CD1c-positive myeloid dendritic cell (primary cell): ENCODE results near the gene SNAPC2.

ENCODE experiments used
- DNase-seq: peaks from one replicate; pipeline ENCODE4 v3.0.0-alpha.2; 2016; ENCODE audit errors: extremely low spot score

Gene SNAPC2, protein sequence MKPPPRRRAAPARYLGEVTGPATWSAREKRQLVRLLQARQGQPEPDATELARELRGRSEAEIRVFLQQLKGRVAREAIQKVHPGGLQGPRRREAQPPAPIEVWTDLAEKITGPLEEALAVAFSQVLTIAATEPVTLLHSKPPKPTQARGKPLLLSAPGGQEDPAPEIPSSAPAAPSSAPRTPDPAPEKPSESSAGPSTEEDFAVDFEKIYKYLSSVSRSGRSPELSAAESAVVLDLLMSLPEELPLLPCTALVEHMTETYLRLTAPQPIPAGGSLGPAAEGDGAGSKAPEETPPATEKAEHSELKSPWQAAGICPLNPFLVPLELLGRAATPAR

DNA sequence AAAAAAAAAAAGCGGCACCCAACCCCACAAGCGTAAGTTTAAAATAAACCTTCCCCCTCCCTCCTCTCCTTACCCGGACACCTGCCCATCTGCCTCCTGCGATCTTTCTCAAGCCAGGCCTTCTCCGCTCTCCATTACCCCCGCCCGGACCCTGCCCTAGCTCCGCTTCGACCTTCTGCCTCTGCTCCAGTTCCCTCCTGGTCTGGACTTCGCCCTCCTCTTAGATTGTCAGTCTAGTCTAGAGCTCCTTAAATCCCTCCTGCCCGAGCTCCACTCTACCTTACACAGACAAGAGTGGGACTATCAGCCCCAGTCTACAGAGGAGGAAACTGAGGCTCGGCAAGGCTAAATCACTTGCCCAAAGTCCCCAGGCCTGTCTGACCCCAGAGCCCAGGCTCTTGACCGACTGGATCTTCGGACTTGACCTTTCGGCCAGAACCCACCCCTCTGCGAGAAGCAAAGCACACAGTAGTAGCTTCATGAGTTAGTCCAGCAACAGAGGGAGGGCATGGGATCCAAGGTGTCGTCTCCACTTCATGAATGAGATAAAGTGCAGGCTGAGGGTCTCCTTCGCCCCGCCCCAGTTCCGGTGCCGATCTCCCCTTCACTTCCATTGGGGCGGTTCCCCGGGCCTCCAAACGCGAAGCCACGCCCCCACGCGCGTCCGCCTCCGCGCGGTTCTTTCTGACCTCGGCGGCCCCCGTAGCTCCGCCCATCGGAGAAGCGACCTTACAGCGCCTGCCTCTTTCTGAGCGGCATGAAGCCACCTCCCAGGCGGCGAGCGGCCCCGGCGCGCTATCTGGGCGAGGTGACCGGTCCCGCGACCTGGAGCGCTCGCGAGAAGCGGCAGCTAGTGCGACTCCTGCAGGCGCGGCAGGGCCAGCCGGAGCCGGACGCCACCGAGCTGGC, at the start of gene SNAPC2:
SNAPC2 (plus strand) TSS at position 729 of the 909 bp plus-strand sequence; CDS start at position 758, 29 bp downstream.
- peak; percentile 94 for DNase-seq

DNA sequence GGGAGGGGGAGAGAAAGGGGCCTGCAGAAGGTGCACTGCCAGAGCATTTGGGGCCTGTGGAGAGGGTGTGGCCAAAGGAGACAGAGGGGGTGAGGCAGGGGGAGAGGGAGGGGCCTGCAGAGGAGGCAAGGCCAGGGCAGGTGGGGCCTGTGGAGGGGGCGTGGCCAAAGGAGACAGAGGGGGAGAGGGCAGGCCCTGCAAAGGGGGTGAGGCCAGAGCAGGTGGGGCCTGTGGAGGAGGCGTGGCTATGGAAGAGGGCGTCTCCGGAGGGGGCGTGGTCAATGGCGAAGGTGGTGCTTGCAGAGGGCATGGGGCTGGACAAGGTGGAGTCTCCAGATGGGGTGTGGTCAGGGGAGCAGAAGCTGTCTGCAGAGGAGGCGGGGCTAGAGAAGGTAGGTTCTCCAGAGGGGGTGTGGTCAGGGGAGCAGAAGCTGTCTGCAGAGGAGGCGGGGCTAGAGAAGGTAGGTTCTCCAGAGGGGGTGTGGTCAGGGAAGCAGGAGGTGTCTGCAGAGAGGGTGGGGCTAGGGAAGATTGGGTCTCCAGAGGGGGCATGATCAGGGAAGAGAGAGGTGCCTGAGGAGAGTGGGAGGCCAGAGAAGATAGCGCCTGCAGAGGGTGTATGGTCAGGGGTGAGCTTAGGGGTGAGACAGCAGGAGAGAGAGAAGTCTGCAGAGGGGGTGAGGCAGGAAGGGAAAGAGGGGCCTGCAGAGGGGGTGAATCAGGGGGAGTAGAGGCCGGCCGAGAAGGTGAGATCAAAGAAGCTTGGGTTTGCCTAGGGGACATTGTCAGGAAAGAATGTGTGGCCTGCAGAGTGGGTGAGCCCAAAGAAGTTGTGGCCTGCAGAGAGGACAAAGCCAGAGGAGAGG, 49.3 kb upstream of the SNAPC2 start:
- DNase-seq = peak; percentile 50

DNA sequence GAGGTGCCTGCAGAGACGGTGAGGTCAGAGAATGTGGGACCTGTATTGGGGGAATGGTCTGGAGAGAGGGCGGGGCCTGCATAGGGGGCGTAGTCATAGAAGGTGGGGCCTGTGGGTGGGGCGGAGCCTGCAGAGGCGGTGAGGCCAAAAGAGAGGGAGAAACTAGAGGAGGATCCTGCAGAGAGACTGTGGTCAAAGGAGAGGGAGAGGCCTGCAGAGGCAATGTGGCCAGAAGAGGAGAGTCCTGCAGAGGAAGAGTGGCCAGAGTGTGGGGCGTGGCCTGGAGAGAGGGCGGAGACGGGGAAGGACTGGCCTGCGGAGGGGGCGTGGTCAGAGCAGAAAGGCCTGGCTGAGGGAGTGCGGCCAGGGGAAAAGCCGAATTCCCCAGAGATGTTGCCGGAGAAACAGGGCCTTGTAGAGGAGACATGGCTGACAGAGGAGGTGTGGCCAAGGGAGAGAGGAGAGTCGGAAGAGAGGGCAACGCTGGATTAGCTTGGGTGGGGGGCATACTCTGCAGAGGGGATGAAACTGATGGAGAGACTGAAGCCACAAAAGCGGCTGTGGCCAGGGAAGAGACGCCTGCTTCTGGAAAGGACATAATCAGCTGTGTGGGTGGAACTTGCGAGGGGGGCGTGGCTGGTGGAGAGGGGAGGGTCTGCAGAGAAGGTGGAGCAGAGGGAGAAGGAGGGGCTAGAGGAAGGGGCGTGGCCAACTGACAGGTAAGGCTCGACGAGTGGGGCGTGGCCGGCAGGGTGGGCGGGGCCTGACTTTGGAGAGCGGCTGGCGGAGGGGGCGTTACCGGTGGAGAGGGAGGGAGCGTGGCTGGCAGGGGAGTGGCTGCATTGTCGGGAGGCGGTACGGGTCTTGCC, 48.5 kb upstream of the SNAPC2 start:
- peak; percentile 84 for DNase-seq

DNA sequence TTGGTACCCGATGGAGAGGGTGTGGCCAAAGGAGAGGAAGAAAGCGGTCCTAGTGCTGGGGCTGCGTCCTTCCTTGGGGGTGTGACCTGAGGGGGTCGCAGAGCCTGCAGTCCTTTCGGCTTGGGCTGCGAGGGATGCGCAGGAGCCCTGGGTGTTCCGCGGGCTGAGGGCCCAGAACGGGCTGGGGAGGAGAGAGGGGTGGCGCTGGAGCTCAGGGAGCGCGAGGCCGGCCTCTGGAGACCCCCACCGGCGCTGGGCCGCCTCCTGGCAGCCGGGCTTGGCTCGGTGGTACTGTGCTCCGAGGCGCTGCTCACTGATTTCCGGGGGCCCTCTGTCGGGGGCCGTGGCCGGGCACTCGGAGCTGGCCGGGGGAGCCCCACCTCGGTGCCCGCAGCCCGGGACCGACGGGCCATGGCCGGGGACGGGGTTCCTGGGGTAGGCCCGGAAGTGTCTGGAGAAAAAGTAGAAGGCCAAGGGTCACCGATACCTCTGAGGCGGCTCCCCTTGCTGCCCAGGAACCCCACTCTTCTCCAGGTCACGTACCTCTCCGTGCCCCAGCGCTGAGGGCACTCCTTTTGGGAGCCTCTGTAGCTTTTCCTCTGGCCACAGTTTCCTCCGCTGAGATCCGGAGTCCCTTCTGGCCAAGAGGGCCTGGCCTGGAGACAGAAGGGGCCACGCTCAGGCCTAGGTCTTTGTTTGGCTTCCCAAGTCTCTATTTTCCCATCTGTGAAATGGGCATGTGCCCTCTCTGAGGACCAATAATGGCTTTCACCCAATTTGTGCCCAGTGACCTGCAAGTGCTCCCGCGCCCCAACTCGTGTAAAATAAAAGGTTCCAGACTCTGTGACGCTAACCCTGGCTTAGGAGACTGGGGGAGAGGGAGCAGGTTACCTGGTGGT, 47.6 kb upstream of the SNAPC2 start:
- DNase-seq = no peak

DNA sequence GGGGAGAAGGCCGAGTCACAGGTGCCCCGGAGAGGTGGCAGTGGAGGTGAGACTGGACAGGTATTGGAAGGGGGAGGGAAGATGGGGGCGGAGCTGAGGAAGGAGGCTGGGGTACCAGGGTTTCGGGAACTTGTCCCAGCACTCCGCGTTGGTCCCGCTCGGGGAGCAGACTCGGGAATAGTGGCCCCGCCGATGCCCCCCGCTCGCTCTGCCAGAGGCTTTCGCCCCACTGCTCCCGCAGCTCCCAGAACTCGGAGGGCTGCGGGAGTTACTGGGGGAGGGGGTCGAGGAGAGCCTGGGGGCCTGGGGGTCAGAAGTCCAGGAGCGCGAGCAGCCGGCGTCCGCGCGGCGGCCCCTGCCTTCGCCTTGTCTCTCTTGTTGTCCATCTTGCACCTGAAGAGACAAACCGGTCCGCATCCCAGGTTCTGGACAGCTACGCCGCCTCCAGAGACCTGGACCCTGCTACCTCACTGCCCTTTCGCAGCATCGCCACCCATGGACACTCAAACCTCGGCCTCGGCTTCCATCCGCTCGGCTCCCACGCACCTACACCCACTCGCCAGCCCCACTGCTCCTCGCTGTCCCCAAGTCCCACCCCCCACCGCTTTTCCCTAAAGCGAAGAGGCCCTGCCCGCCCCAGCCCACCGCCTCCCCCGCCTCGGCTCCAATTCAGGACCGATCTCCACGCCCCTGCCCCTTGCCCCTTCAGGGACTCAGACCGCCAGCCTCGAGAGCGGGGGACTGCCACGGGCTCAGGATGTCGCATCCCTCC, 46.6 kb upstream of the SNAPC2 start:
- no peak for DNase-seq

DNA sequence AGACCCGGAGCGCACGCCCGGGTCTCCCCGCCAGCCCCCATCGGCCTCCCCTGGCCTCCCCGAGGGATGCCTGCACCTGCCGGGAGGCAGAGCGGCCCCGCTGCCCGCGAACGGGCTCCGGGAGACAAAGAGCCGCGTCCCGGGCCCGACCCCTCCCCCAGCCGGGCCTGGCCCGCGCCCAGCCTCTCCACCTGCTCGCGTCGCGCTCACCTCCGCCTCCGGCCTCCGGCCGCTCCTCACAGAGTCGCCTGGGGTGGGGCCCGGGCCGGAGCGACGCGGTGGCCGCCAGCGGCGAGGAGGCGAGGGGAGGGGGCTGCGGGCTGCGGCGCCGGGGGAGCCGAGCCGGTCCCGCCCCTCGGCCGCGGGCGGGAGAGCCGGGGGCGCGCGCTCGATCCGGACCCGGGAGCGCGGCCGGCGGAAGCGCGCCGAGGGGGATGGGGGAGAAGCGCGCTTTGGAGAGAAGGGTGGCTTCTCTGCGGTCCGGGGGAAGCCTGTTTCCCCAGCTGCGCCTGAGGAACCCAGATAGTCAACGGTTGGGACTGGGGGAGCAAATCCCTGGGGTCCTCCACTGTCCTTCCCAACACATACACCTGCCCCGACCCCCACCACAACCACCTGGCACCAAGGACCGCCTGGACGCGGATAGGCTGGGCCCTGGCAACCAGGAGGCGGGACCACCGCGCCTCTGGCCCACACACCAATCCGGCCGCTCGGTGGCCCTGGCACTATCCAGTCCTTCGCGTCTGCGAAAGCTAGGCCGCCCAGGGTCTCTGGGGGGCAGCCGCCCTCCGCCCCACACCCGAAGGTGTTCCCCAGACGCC, 45.9 kb upstream of the SNAPC2 start, which contains the start of gene PRR36:
PRR36 (minus strand) TSS at position 315 of the 821 bp plus-strand sequence. CDS start 701 bp downstream, outside the sequence.
- DNase-seq = no peak

DNA sequence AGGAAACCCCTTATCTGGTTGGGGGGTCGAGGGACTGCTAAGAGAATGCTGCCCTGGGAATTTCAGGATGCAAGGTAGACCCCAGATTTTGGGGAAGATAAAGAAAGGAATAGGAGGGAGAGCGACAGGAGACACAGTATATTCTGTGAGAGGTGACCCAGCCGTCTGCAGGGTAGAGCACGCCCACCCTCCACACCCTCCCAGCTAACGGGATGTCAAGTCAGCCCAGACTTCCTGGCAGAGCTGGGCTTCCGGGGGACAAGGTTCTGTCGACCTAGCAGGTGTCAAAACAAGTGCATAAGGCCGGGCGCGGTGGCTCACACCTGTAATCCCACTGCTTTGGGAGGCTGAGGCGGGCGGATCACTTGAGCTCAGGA, 45.3 kb upstream of the SNAPC2 start:
- DNase-seq = no peak

DNA sequence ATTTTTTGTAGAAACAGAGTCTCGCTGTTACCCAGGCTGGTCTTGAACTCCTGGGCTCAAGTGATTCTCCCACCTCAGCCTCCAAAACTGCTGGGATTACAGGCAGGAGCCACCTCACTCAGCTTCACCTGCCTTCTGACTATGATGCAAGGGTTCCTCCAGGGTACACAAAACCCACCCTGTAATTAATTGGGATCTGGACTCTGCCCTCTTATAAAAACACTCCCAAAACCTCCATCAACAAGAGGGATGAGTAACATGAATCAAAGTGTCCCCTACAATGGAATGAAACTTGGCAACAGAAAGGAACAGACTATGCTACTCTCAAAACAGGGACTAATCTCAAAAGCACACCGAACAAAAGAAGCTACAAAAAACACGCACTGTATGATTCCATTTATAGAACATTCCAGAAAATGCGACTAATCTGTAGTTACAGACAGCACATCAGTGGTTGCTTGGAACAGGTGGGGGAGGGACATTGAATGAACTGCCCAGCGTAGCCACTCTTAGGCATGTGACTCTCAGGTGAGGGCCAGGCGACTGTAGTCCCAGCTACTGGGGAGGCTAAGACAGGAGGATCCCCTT, 42.8 kb upstream of the SNAPC2 start:
- no peak for DNase-seq

DNA sequence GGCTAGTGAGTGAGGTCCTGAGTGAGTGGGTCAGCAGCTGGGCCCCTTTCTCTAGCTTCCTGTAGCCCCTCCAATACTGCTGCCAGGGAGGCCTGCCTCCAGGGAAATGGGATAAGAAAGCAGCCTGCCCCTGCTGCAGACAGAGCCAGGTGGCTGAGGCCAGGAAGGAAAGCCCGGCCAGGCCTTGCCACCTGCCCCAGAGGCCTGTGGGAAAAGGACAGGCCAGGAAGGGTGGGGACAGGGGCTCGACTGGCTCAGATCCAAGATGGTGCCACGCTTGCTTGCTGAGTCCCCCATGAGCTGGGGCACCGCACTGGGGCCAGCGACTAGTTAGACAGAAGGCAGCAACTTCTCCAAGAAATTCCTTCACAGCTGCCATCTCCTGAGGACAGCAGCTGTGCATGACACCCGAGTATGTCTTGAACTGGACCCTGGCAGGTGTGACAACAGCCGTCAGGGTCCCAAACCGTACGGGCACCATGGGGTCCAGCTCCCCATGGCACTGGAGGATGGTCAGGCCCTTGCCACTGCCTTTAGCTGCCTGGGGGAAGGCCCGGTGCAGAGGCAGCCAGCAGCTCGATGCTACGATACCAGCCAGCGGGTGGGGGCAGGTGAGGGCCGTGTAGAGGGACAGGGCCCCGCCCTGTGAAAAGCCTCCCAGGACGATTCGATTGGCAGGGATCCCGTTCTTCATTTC, 40.9 kb upstream of the SNAPC2 start:
- no peak for DNase-seq

DNA sequence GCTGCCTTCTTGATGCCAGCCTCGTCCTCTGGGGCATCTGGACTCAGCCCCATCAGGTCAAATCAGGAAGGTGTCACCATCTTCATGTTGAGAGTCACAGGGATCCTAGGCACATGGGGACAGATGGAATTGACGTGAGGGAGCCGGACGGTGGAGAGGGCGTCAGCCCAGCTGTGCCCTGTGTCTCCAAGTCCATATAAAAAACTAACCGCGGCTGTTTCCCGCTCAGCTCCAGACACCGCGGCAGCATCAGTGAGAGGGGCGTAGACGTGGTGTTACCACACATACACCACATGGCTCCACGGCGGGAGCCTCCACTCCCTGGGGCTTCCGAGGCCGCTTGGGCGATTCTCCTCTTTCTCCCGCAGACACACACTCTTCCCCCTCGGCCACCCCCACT, 40.3 kb upstream of the SNAPC2 start:
- no peak for DNase-seq

DNA sequence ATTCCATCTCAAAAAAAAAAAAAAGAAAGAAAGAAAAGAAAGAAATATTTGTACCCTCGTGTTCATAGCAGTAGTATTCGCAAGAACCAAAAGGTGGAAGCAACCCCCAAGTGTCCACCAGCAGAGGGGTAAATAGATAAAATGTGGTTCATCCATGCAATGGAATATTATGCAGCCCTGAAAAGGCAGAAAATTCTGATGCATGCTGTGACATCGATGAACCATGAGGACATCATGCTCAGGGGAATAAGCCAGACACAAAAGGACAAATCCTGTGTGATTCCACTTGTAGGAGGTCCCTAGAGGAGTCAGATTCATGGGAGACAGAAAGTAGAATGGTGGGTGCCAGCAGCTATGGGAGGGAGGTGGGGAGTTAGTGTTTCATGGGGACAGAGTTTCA, 38.2 kb upstream of the SNAPC2 start:
- no peak for DNase-seq

DNA sequence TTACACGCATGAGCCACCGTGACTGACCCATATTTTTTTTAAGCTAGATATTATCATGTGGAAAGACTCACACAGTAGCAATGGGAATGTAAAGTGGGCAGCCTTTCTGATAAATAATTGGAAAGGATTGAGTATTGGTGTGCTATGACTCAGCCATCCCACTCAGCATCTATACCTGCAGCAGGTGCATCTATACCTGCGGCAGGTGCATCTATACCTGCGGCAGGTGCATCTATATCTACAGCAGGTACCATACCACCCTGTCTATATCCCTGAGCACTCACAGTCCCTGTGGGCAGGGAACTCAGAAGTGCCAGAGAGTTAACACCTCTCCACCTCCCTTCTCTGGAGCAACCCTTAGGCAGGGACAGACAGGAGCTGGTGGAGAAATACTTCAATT, 37.0 kb upstream of the SNAPC2 start:
- DNase-seq = no peak

DNA sequence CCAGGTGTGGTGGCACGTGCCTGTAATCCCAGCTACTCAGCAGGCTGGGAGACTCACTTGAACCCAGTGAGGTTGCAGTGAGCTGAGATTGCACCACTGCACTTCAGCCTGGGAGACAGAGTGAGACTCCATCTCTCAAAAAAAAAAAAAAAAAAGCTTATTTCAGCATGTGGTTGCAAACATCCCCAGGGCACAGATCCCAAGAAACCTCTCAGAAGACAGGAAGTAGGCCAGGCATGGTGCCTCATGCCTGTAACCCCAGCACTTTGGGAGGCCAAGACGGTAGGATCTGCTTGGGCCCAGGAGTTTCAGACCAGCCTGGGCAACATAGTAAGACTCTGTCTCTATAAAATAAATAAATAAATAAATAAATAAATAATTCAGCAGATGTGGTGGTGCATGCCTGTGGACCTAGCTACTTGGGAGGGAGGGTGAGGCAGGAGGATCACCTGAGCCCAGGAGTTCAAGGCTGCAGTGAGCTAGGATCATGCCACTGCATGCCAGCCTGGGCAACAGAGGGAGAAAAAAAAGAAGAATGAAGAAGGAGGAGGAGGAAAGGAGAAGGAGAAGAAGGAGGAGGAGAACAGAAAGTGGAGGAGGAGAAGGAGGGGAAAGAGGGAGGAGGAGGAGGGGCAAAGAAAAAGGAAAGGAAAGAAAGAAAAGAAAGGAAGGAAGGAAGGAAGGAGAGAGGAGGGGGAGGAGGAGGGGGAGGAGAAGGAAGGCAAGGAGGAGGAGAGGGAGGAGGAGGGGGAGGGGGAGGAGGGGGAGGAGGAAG, 36.2 kb upstream of the SNAPC2 start:
- DNase-seq = no peak

DNA sequence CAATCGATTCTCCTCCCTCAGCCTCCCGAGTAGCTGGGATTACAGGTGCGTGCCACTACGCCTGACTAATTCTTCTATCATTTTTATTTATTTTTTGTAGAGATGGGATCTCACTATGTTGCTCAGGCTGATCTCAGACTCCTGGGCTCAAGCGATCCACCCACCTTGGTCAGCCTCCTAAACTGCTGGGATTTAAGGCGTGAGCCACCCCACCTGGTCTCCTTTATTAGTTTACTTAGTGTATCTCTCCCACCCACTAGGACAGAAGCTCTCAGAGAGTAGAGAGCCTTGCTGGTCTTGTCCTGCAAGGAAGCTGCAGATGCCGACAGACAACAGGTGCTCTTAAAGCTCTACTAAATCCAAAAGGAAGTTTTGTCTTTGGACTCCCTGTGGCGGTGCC, 34.3 kb upstream of the SNAPC2 start:
- no peak for DNase-seq

DNA sequence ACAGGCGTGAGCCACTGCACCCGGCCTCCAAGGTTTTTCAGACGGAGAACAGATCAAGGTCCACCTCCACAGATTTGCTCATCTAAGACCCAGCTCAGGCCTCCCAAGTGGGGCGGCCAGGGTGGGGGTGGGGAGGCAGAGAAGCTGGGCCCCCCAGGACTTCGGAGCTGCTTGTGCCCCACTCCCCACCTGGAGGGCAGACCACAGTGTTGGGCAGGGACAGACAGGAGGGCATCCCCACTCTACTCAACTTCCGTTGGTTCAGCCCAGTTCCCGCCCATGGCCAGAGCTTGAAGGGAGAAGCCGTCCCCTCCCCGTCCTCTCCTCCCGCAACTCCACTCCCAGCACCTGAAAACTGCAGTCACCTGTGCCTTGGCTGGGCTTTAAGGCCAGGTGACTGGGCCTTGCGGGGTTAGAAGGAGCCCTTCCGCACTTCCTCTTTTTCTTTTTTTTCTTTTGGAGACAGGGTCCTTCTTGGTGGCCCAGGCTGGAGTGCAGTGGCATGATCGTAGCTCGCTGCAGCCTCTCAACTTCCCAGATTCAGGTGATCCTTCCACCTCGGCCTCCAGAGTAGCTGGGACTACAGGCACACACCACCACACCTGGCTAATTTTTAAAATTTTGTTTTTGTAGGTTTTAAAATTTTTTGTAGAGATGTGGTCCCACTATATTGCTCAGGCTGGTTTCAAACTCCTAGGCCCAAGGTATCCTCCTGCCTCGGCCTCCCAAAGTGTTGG, 32.6 kb upstream of the SNAPC2 start:
- DNase-seq = no peak
